Calu3 (cell line): Measurements from ENCODE around the gene RNF187. TPM values are rescaled to one million over a fixed set of nuclear protein-coding genes. Genes with fewer than 3 reads are reported as not detected.

ENCODE experiments used
- BruUV-seq: library from RNA; stranded (reverse); fragments of 400-500 nt; replicated peaks from 2 replicates; lab custom pipeline; 2021; lab: Mats Ljungman, UMichigan
- CTCF ChIA-PET: fragments of 300-600 bp; sonication (Branson Sonifier 250); formaldehyde crosslinking; loops from one replicate; lab custom pipeline; 2022; ENCODE audit warnings: antibody characterized with exemption; lab: Charles Lee
- DNase-seq: peaks from one replicate; pipeline ENCODE4 v3.0.0; 2022
- H3K27ac Mint-ChIP-seq: one replicate; pipeline ENCODE4 v1.8.0; 2022; ENCODE audit warnings: mixed read lengths; ENCODE audit not compliant: unreplicated experiment
- H3K27me3 Mint-ChIP-seq: one replicate; pipeline ENCODE4 v1.8.0; 2022; ENCODE audit warnings: mixed read lengths; ENCODE audit not compliant: unreplicated experiment
- H3K36me3 Mint-ChIP-seq: one replicate; pipeline ENCODE4 v1.8.0; 2022; ENCODE audit warnings: mild to moderate bottlenecking, moderate library complexity, mixed read lengths; ENCODE audit not compliant: insufficient read depth, unreplicated experiment
- H3K4me1 Mint-ChIP-seq: one replicate; pipeline ENCODE4 v1.8.0; 2022; ENCODE audit warnings: mild to moderate bottlenecking, low read depth, mixed read lengths; ENCODE audit not compliant: unreplicated experiment
- H3K4me3 Mint-ChIP-seq: one replicate; pipeline ENCODE4 v1.8.0; 2022; ENCODE audit warnings: mild to moderate bottlenecking, low read depth, moderate library complexity, mixed read lengths; ENCODE audit not compliant: unreplicated experiment
- H3K9me3 Mint-ChIP-seq: one replicate; pipeline ENCODE4 v1.8.0; 2022; ENCODE audit warnings: low read depth, mixed read lengths; ENCODE audit not compliant: unreplicated experiment
- CTCF ChIP-seq: fragments of 200-600 bp; IDR thresholded peaks from one replicate; pipeline ENCODE4 v1.8.0; 2022; ENCODE audit warnings: antibody characterized with exemption; ENCODE audit not compliant: unreplicated experiment
- intact Hi-C: fragments of 100-400 bp; cut with micrococcal nuclease; formaldehyde crosslinking; loops from one replicate; pipeline ENCODE4 v1.10.0; 2022; ENCODE audit not compliant: unreplicated experiment
- total RNA-seq: library from RNA; stranded (reverse); gene quantifications from 2 replicates; pipeline ENCODE4 v1.2.3, GENCODE V29; 2022

Gene RNF187
- total RNA-seq, 1 experiment from 2014 or later = 87.1 TPM

- intact Hi-C loops = no loop called here
- no TSS peak for BruUV-seq
- CTCF ChIA-PET = no interaction called here
- H3K36me3 Mint-ChIP-seq = peaks cover 38% of the 10 kb centered on the region
- H3K4me3 Mint-ChIP-seq = no peak overlapping the region
- TF ChIP-seq CTCF = no peak
- peaks cover 36% of the 10 kb centered on the region for H3K4me1 Mint-ChIP-seq
- H3K9me3 Mint-ChIP-seq = no peaks in the 10 kb centered on the region
- H3K27me3 Mint-ChIP-seq = no peaks in the 10 kb centered on the region
- no peak overlapping the region for H3K27ac Mint-ChIP-seq
- DNase-seq = no peak
Observed at GRCh38 chr1:228453614-228454013, 33.6 kb upstream of the RNF187 start.

- intact Hi-C loops = no loop called here
- H3K4me3 Mint-ChIP-seq = no peak overlapping the region
- no peak for TF ChIP-seq CTCF
- no peak overlapping the region for H3K27ac Mint-ChIP-seq
- no peak for DNase-seq
- no peaks in the 10 kb centered on the region for H3K27me3 Mint-ChIP-seq
- CTCF ChIA-PET = no interaction called here
- H3K36me3 Mint-ChIP-seq = peaks cover 44% of the 10 kb centered on the region
- H3K4me1 Mint-ChIP-seq = peaks cover 35% of the 10 kb centered on the region
- H3K9me3 Mint-ChIP-seq = no peaks in the 10 kb centered on the region
- BruUV-seq = no TSS peak
Observed at GRCh38 chr1:228454238-228454637, 32.9 kb upstream of the RNF187 start.

- TF ChIP-seq CTCF = no peak
- H3K27me3 Mint-ChIP-seq = peaks cover 5% of the 10 kb centered on the region
- no peak overlapping the region for H3K27ac Mint-ChIP-seq
- H3K9me3 Mint-ChIP-seq = no peaks in the 10 kb centered on the region
- intact Hi-C loops = loop anchor here (5.0 kb wide), 4 partner anchors 38 to 323 kb away; partner anchors contain the start of gene TRIM17
- peak overlapping the region; percentile 87 for H3K4me3 Mint-ChIP-seq
- peaks cover 48% of the 10 kb centered on the region for H3K36me3 Mint-ChIP-seq
- H3K4me1 Mint-ChIP-seq = peaks cover 35% of the 10 kb centered on the region
- no peak for DNase-seq
- CTCF ChIA-PET = no interaction called here
- BruUV-seq = no TSS peak
Observed at GRCh38 chr1:228455715-228456114, 31.5 kb upstream of the RNF187 start.

- Mint-ChIP-seq H3K4me3 (peak overlapping the region; percentile 87), H3K9me3 (no peaks in the 10 kb centered on the region), H3K36me3 (peaks cover 52% of the 10 kb centered on the region), H3K4me1 (peaks cover 35% of the 10 kb centered on the region), H3K27me3 (peaks cover 12% of the 10 kb centered on the region), H3K27ac (peak overlapping the region; percentile 98)
- no peak for TF ChIP-seq CTCF
- no TSS peak for BruUV-seq
- intact Hi-C loops = loop anchor here (5.0 kb wide), 4 partner anchors 39 to 324 kb away; partner anchors contain the start of gene TRIM17
- no peak for DNase-seq
- CTCF ChIA-PET = interaction anchor here (1.2 kb wide), 1 partner anchor 50 kb away, joined by 4 read pairs; the partner anchor contains the start of gene TRIM11
Observed at GRCh38 chr1:228456252-228457016, 30.7 kb upstream of the RNF187 start.
